ENCODE results near the gene PPIH.
"Not testable (repeated sequence)": the region's sequence is repeated elsewhere in the genome, so short reads cannot be mapped to it uniquely, and the experiment has no call there.

PPIH gene

GRCh38 chr1:42682484-42682738 is 24.2 kb downstream of the PPIH start:
- TF ChIP-seq CTCF (IDR thresholded peaks at IDR 0.05), result peak; percentile 6
- peak overlapping the region; percentile 76 to 79 for H3K4me3 ChIP-seq (ENCODE audit: low read depth in 1 of 2, low read length in 1 of 2)
- not testable (repeated sequence) for H3K9me3 ChIP-seq, H3K36me3 ChIP-seq, H3K27me3 ChIP-seq
- H3K4me1 ChIP-seq (ENCODE audit: control insufficient read depth in 1 of 2, insufficient read depth in 1 of 2, low read depth in 1 of 2, low read length in 1 of 2), result peaks cover 31 to 34% of the 10 kb centered on the region in 2 experiments
- H3K27ac ChIP-seq, result peak overlapping the region; percentile 92

- TF ChIP-seq CTCF (IDR thresholded peaks at IDR 0.05), result no peak
- Histone ChIP-seq H3K9me3 (no peaks in the 10 kb centered on the region), H3K4me1 (ENCODE audit: control insufficient read depth in 1 of 2, insufficient read depth in 1 of 2, low read depth in 1 of 2, low read length in 1 of 2) (peaks cover 31 to 34% of the 10 kb centered on the region in 2 experiments), H3K36me3 (peaks cover 4% of the 10 kb centered on the region), H3K4me3 (ENCODE audit: low read depth in 1 of 2, low read length in 1 of 2) (peak overlapping the region; percentile 76 to 79), H3K27me3 (no peaks in the 10 kb centered on the region), H3K27ac (peak overlapping the region; percentile 92)
Measured at GRCh38 chr1:42682739-42683531, 24.7 kb downstream of the PPIH start.

- Histone ChIP-seq H3K9me3 (no peaks in the 10 kb centered on the region), H3K36me3 (peaks cover 5% of the 10 kb centered on the region), H3K27ac (peak overlapping the region; percentile 92), H3K4me1 (ENCODE audit: control insufficient read depth in 1 of 2, insufficient read depth in 1 of 2, low read depth in 1 of 2, low read length in 1 of 2) (peaks cover 31 to 34% of the 10 kb centered on the region in 2 experiments), H3K4me3 (ENCODE audit: low read depth in 1 of 2, low read length in 1 of 2) (no peak overlapping the region), H3K27me3 (no peaks in the 10 kb centered on the region)
- no peak for TF ChIP-seq CTCF (IDR thresholded peaks at IDR 0.05)
Measured at GRCh38 chr1:42684139-42684538, 25.9 kb downstream of the PPIH start.

- no peak for TF ChIP-seq CTCF (IDR thresholded peaks at IDR 0.05)
- H3K27me3 ChIP-seq, result no peaks in the 10 kb centered on the region
- H3K4me3 ChIP-seq (ENCODE audit: low read depth in 1 of 2, low read length in 1 of 2), result no peak overlapping the region
- H3K27ac ChIP-seq, result no peak overlapping the region
- peaks cover 19 to 27% of the 10 kb centered on the region in 2 experiments for H3K4me1 ChIP-seq (ENCODE audit: control insufficient read depth in 1 of 2, insufficient read depth in 1 of 2, low read depth in 1 of 2, low read length in 1 of 2)
- peaks cover 5% of the 10 kb centered on the region for H3K36me3 ChIP-seq
- H3K9me3 ChIP-seq, result no peaks in the 10 kb centered on the region
Measured at GRCh38 chr1:42686418-42686817, 28.2 kb downstream of the PPIH start.

- peaks cover 0 to 6% of the 10 kb centered on the region in 2 experiments for H3K4me1 ChIP-seq (ENCODE audit: control insufficient read depth in 1 of 2, insufficient read depth in 1 of 2, low read depth in 1 of 2, low read length in 1 of 2)
- TF ChIP-seq CTCF (IDR thresholded peaks at IDR 0.05), result no peak
Measured at GRCh38 chr1:42689912-42690311, 31.7 kb downstream of the PPIH start.

More at GRCh38 chr1:42689912-42690311, 31.7 kb downstream of the PPIH start:
- H3K9me3 ChIP-seq, result no peaks in the 10 kb centered on the region
- peaks cover 16% of the 10 kb centered on the region for H3K36me3 ChIP-seq
- H3K27ac ChIP-seq, result no peak overlapping the region
- no peaks in the 10 kb centered on the region for H3K27me3 ChIP-seq
- H3K4me3 ChIP-seq (ENCODE audit: low read depth in 1 of 2, low read length in 1 of 2), result no peak overlapping the region

Measured in neutrophil (primary cell).